ENCODE results near the gene PLA2G3. TPM values are rescaled to one million over a fixed set of nuclear protein-coding genes. Genes with fewer than 3 reads are reported as not detected.

PLA2G3 gene
- polyA plus RNA-seq, 1 experiment = 0.04 TPM

GRCh38 chr22:31103899-31104694 lies 36.2 kb downstream of the PLA2G3 start:
- CTCF ChIA-PET = interaction anchor here (1.4 to 3.5 kb wide), 6 partner anchors 20 to 154 kb away, joined by 3 to 30 read pairs (median 4); partner anchors contain the start of gene LIMK2

DNA sequence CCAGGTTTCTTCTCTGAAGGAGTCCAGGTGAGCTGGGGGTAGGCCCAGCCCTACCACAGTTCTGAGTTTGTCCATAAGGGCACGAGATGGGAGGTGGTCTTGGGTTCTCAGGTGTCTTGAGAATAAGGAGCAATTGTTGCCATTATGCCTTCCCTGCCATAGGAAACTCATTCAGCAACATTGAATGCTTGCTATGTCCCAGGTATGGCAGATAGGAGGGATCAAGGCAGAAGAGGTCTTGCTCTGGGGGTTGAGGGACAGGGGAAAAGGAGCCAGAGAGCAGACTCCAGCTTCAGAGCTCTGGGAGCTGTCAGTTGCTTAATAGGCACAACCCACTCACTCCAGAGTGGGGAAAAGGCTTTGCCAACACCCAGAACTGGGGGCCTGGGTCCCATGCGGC lies 37.2 kb downstream of the PLA2G3 start:
- ChIA-PET CTCF (interaction anchor here (0.8 to 3.5 kb wide), 8 partner anchors 19 to 189 kb away, joined by 3 to 30 read pairs (median 4); partner anchors contain the start of genes LIMK2 and PIK3IP1), POLR2A (no interaction called here)
- Histone ChIP-seq H3K36me3 (ENCODE audit: control insufficient read depth, insufficient read depth, low read length) (peaks cover 33% of the 10 kb centered on the region), H3K4me3 (ENCODE audit: low read depth, low read length) (no peak overlapping the region), H3K27me3 (ENCODE audit: control insufficient read depth, insufficient read depth, low read length) (no peaks in the 10 kb centered on the region)
- no peak for TF ChIP-seq CTCF (IDR thresholded peaks at IDR 0.05; ENCODE audit: insufficient read depth, low read depth, low read length)
- DNase-seq (ENCODE audit: low read depth) = no peak

More at GRCh38 chr22:31103899-31104694, 36.2 kb downstream of the PLA2G3 start:
- H3K36me3 ChIP-seq (ENCODE audit: control insufficient read depth, insufficient read depth, low read length) = peaks cover 31% of the 10 kb centered on the region
- H3K27me3 ChIP-seq (ENCODE audit: control insufficient read depth, insufficient read depth, low read length) = no peaks in the 10 kb centered on the region
- POLR2A ChIA-PET = no interaction called here
- DNase-seq (ENCODE audit: low read depth) = no peak
- no peak overlapping the region for H3K4me3 ChIP-seq (ENCODE audit: low read depth, low read length)
- no peak for TF ChIP-seq CTCF (IDR thresholded peaks at IDR 0.05; ENCODE audit: insufficient read depth, low read depth, low read length)

DNA sequence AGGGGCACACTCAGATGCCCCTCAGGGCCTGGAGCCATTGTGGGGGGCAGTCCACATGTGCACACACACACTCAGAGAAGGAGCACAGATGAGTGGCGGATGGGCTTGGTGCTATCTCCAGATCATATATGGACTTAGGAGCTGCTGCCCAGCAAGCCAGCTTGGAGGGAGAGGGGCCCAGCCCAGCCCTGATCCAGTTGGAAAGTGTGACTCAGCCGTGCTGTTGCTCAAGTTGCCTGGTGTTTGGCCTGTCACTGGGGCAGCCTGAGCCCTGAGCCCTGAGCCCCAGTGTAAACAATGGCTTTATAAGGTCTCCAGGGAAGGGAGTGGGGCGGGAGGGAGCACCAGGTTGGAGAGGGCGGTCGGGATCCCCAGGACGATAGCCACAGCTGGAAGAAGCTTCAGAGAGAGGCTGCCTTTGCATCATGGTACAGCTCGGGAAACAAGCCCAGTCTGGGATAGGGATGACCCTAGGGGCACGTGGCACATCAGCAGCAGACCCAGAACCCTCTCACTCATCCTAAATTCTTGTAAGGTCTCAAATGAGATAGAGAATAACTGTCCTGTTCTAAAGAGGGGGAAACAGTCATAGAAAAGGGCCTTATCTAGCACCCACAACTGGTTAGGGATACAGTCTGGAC lies 37.7 kb downstream of the PLA2G3 start:
- no peaks in the 10 kb centered on the region for H3K27me3 ChIP-seq (ENCODE audit: control insufficient read depth, insufficient read depth, low read length)
- POLR2A ChIA-PET = interaction anchor here (0.6 kb wide), 1 partner anchor 181 kb away, joined by 4 read pairs; no protein-coding TSS in a partner anchor
- DNase-seq (ENCODE audit: low read depth) = peak; percentile 86
- H3K4me3 ChIP-seq (ENCODE audit: low read depth, low read length) = no peak overlapping the region
- TF ChIP-seq CTCF (IDR thresholded peaks at IDR 0.05; ENCODE audit: insufficient read depth, low read depth, low read length) = no peak
- peaks cover 37% of the 10 kb centered on the region for H3K36me3 ChIP-seq (ENCODE audit: control insufficient read depth, insufficient read depth, low read length)
- CTCF ChIA-PET = interaction anchor here (0.8 to 3.5 kb wide), 15 partner anchors 10 to 190 kb away, joined by 3 to 30 read pairs (median 4); partner anchors contain the start of genes LIMK2 and PIK3IP1

DNA sequence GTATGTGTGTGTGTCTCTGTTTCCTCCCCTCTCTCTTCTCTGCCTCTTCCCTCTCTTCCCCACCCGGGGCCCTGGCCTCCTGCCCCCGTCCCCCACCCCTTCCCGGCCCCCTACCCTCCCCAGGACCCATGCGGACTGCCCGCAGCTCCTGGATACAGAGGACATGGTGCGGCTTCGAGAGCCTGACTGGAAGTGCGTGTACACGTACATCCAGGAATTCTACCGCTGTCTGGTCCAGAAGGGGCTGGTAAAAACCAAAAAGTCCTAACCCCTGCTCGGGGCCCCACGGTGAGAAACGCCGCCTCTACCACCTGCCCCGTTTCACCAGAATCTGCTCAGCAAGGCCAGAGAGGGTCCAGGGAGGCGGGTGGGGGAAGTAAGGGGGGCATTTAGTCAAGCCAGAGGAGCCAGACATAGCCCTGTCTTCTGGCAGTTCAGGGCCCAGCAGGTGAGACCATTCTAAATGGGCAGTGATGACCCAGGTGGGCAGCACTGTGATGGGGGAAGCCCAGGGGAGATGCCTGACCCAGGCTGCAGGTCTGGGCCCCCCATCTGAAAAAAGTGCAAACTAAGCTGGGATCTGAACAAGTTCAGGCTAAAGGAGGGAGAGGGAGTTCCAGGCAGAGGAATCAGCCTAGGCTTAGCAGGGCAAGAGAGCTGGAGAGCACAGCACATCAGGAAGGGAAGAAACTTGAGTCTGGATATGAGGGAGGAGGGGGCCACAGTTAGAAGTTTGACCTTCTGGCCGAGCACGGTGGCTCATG lies 39.4 kb downstream of the PLA2G3 start:
- no peak for DNase-seq (ENCODE audit: low read depth)
- ChIA-PET POLR2A (no interaction called here), CTCF (interaction anchor here (0.6 to 3.5 kb wide), 4 partner anchors 9 to 170 kb away, joined by 3 to 30 read pairs (median 8); no protein-coding TSS in a partner anchor)
- TF ChIP-seq CTCF (IDR thresholded peaks at IDR 0.05; ENCODE audit: insufficient read depth, low read depth, low read length) = no peak
- no peak overlapping the region for H3K4me3 ChIP-seq (ENCODE audit: low read depth, low read length)
- peaks cover 45% of the 10 kb centered on the region for H3K36me3 ChIP-seq (ENCODE audit: control insufficient read depth, insufficient read depth, low read length)
- H3K27me3 ChIP-seq (ENCODE audit: control insufficient read depth, insufficient read depth, low read length) = no peaks in the 10 kb centered on the region

Data from BJ (cell line).